Measurements from ENCODE around the gene HTR4.

Gene HTR4

GRCh38 chr5:148615644-148616275, 38.6 kb downstream of the HTR4 start:
- no peak for DNase-seq (ENCODE audit: low read depth in 2 of 2)

GRCh38 chr5:148607406-148607805, 46.9 kb downstream of the HTR4 start:
- DNase-seq (ENCODE audit: low read depth in 2 of 2): no peak

DNA sequence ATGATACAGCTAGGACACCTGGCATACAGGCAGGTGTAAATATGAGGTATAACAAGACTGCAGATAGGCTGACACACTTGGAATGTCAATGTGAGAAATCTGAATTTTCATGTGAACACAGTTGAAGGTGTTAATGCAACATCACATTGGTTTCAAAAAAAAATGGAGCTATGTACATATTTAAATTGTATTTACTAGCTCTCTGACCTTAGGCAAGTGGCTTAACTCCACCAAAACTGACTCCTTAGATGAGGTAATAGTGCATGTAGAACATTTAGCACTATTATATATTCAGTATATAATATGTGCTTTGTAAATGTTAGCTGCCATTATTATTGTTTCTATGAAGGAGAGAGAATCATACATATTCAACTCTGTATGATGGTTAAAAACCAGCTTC, 48.0 kb downstream of the HTR4 start:
- DNase-seq (ENCODE audit: low read depth in 2 of 2): no peak

DNA sequence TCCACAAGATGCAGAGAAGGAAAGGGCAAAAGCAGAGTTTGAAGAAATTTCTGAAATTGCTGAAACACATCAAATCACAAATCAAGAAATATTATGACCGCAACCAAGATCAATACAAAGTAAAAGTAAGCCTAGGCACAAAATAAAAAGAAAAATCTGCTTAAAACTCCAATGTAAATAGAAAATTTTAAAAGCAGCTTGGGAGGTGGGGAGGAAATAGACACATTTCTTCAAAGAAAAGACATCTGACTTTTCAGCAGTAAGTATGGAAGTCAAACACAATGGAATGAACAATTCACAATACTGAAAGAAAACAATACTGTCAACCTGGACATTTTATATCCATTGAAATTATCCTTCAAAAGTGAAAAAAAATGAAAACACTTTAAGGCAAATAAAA, 55.1 kb downstream of the HTR4 start:
- no peak for DNase-seq (ENCODE audit: low read depth in 2 of 2)

DNA sequence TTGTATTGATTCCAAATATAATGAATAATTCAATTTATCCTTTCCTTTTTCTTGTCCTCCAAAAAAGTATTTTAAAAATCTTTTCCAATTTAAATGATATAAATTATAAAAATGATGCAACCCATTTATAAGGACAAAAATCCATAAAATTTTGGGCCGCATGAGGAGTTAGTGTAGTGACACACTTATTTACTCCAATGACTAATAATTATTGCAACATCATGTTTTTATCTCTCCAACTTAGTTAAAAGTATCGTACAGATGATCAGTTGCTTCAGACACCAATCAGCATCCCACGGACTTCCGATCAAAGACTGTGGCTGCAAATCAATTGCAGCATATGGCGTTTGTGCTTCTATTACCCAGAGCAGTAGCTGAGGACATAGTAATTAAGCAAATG, 58.6 kb downstream of the HTR4 start:
- no peak for DNase-seq (ENCODE audit: low read depth in 2 of 2)

DNA sequence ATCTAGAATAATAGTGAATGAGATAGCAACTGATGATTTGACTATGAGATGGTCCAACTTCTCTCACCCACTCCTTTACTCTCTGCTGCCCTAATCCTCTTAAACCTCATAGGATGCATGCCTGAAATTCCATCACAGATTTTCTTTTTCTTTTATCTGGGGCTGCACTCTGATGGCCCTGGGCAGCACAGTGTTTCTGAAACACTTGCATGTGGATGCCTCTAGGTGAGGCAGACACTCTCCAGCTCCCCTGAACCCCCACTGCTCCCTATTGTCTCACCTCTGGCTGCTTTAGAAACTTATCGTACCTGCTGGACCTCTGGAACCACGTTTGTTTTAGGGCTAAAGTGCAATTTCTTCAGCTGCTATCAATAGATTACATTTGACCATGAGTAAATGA, 67.5 kb downstream of the HTR4 start:
- no peak for DNase-seq (ENCODE audit: low read depth in 2 of 2)

DNA sequence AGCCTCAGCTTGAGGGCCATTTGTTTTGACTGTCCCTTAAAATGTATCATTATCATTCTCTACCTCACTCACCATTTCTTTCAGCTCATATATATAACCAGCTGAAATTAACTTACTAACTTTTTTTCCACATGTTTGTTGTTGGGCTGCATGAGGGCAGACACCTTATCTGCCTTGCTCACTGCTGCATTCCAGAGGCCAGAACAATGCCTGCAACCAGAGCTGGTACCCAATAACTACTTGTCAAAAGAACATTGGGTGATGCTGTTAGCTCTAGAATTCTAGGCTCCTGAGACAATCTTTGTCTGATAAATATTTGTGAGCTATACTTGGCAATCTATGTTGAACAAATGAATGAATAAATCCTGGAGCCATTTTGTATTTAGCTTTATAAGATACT, 68.3 kb downstream of the HTR4 start:
- DNase-seq (ENCODE audit: low read depth in 2 of 2): no peak

DNA sequence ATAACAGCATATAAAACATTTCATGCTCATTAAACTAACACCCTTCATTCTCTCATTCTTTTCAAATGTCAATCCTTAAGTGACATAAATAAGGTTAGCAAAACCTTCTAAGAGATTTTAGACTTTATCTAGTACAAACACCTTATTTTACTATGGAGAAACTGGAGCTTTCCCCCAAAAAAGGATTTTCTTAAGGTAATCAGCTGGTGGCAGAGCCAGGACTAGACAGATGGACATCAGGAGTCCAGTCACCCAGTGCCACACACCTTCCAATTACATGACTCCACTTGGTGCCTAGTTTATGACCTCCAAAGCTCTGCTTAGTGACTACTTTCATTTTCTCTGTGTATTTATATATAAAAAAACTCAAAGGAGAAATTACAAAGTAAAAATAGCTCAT, 70.2 kb downstream of the HTR4 start:
- no peak for DNase-seq (ENCODE audit: low read depth in 2 of 2)

- DNase-seq (ENCODE audit: low read depth in 2 of 2): no peak
These were observed 70.8 kb downstream of the HTR4 start for GRCh38 chr5:148583421-148583965.

DNA sequence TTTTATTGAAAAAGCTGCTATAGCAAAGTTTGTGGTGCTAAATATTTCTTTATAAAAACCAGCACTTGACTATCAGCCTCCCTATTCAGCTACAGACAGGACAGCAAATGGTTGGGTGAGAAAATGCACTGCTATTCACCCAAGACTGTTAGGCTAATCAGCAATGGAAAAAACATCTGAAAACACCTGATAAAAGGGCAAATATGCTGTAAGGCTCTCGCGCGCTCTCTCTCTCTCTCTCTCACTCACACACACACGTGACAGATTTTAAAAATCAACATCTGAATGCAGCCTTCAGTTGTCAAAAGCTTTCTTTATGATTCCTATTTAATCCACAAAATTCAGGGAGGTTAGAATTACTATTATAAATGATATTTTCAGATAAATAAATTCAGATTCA, 80.2 kb downstream of the HTR4 start:
- no peak for DNase-seq (ENCODE audit: low read depth in 2 of 2)

DNA sequence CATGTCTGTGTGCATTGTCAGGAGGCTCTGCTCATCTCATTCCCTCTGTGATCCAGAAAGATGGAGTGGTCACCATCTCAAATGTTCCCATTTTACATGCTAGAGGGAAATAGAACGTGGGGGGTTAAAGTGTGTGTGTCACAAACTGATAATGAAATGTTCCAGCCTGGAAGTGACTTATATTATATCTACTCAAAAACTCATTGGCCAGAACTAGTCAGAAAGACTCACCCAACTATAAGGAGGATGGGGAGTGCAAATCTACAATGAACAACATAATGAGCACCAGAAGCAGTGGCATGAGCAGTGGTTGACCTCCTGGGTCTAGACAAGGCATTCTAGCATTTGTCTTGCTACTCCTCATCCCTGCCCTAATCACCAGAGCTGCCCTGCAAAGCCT, 81.0 kb downstream of the HTR4 start:
- DNase-seq (ENCODE audit: low read depth in 2 of 2): no peak

GRCh38 chr5:148569948-148570347, 84.4 kb downstream of the HTR4 start:
- no peak for DNase-seq (ENCODE audit: low read depth in 2 of 2)

- no peak for DNase-seq (ENCODE audit: low read depth in 2 of 2)
These were observed 89.2 kb downstream of the HTR4 start for GRCh38 chr5:148565148-148565547.

GRCh38 chr5:148563021-148563420, 91.3 kb downstream of the HTR4 start:
- no peak for DNase-seq (ENCODE audit: low read depth in 2 of 2)

GRCh38 chr5:148561801-148562311, 92.5 kb downstream of the HTR4 start:
- DNase-seq (ENCODE audit: low read depth in 2 of 2): no peak

- no peak for DNase-seq (ENCODE audit: low read depth in 2 of 2)
These were observed 94.9 kb downstream of the HTR4 start for GRCh38 chr5:148559461-148559860.

DNA sequence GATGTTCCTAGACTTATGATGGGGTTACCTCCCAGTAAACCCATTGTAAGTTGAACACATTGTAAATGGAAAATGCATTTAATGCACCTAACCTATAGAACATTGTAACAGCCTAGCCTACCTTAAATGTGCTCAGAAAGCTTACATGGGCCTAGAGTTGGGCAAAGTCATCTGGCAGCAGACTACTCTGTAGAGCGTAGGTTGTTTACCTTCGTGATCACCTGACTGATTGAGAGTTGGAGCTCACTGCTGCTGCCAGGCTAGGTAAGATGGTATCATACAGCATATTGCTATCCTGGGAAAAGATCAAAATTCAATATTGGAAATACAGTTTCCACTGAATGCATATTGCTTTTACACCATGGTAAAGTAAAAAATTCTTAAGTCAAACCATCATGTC, 95.4 kb downstream of the HTR4 start:
- no peak for DNase-seq (ENCODE audit: low read depth in 2 of 2)

DNA sequence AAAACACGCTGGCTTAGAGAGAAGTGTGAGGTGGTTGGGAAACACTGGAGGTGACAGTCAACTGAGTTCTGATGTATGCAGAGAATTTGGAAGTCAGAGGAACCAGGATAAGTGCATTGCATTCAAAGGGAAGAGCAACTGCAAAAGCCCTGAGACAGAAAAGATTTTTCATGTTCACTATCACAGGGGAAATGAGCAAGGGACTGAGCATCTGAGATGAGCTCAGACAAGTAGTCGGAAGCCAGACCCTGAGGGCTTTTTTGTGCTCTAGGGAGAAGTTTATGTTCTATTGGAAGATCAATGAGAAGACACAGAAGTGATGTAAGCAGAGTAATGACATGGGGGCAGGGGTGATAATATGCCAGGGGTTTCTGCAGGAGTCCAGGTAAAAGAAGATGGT, 97.5 kb downstream of the HTR4 start:
- no peak for DNase-seq (ENCODE audit: low read depth in 2 of 2)

DNA sequence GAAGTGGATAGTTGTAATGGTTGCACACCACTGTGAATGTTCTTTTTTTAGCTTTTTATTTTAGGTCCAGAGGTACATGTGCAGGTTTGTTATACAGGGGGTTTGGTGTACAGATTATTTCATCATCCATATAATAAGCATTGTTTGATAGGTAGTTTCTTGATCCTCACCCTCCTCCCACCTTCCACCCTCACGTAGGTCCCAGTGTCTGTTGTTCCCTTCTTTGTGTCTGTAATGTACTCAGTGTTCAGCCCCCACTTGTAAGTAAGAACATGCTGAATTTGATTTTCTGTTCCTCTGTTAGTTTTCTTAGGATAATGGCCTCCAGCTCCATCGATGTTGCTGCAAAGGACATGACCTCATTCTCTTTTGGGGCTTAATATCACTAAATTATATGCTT, 99.7 kb downstream of the HTR4 start:
- DNase-seq (ENCODE audit: low read depth in 2 of 2): no peak

DNA sequence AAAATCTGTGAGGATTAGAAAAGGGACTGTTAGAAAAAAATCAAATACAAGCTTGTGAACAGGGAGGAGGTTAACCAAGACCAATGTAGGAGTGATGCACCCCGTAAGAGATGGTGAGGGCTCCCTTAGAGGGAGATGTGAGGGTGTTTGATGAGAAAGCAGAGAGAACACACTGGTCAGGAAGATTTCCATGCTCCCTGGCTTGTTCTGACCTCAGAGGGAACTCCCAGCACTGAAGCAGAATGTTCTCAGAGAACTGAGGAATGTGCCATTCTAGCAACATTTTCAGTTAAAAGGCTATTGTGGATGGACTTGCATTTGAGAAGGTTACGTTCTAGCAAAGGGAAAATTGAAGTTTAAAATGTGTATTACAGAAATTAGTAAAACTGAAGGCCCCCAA, 110.6 kb downstream of the HTR4 start:
- DNase-seq (ENCODE audit: low read depth in 2 of 2): no peak

DNA sequence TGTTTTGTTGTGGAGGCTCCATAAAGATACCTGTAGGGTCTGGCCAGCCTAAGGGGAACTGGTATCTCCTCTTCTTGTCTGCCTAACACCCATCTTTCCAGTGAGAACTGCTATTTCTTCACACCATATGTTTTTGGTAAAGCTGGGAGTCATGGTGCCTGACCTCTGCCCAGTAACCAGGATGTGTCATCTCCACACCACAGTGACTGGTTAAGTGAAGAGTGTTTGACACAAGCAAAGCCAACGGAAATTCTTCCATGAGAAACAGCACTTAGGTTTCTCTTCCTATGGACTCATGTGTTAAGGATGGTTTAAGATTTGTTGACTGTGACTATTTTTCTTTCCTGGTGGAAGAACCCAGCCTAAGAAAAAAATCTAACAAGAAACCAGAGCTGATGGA, 111.5 kb downstream of the HTR4 start:
- no peak for DNase-seq (ENCODE audit: low read depth in 2 of 2)

- no peak for DNase-seq (ENCODE audit: low read depth in 2 of 2)
These were observed 113.1 kb downstream of the HTR4 start for GRCh38 chr5:148541054-148541835.

- no peak for DNase-seq (ENCODE audit: low read depth in 2 of 2)
These were observed 113.7 kb downstream of the HTR4 start for GRCh38 chr5:148540647-148541046.
